Measurements from ENCODE around the gene LRMDA. TPM values are rescaled to one million over a fixed set of nuclear protein-coding genes. Genes with fewer than 3 reads are reported as not detected.

LRMDA gene
- total RNA-seq, 2 donors from 2014 or later: 14.4 to 18.0 TPM

DNA sequence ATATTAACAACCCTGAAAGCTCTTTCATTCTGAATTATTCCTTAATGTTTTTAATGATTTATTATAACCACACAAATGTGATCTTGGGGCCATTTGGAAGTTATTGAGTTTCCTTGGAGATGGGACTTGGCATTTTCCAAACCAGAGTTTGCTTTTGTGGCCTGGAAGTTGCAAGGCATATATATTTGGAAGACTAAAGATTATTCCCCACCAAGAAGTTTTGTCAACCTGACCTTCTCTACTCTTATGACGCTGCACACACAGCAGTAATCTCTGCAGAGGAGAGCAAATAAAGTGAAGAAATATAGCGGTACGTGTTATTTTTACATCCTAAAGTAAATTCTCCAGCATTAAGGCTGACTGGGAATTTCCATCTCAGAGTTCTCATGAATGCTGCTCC lies 397.0 kb downstream of the LRMDA start:
- intact Hi-C loops (cut with DNase I): no loop called here
- no peak for DNase-seq (ENCODE audit: low spot score)

- intact Hi-C loops (cut with DNase I): no loop called here
- no peak for DNase-seq (ENCODE audit: low spot score)
These were observed 404.6 kb downstream of the LRMDA start for GRCh38 chr10:75836064-75836463.

GRCh38 chr10:75838486-75838885 lies 407.1 kb downstream of the LRMDA start:
- no peak for DNase-seq (ENCODE audit: low spot score)
- intact Hi-C loops (cut with DNase I): no loop called here

DNA sequence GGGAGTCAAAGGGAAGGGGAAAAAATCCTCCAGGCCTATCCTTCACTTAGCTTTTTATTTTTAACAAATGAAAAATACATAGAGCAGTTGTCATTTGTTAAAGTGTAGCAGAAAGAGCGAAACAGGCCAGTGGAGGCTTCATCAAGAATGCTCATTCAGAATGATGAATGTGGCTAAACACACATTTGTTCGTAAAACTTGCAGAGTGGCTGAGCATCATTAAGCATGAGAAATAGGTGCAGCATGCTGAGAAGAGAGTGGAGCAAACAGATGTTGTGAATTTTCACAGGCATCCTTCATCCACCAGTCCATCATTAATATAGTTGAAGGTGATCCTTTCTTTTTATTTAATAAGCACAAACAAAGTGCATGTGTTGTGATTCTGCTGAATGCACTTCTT lies 407.6 kb downstream of the LRMDA start:
- DNase-seq (ENCODE audit: low spot score): no peak
- intact Hi-C loops (cut with DNase I): no loop called here

- no peak for DNase-seq (ENCODE audit: low spot score)
- intact Hi-C loops (cut with DNase I): no loop called here
These were observed 409.8 kb downstream of the LRMDA start for GRCh38 chr10:75841266-75841665.

- intact Hi-C loops (cut with DNase I): no loop called here
- no peak for DNase-seq (ENCODE audit: low spot score)
These were observed 413.9 kb downstream of the LRMDA start for GRCh38 chr10:75845176-75845947.

GRCh38 chr10:75847477-75847876 lies 416.1 kb downstream of the LRMDA start:
- DNase-seq (ENCODE audit: low spot score): no peak
- intact Hi-C loops (cut with DNase I): no loop called here

DNA sequence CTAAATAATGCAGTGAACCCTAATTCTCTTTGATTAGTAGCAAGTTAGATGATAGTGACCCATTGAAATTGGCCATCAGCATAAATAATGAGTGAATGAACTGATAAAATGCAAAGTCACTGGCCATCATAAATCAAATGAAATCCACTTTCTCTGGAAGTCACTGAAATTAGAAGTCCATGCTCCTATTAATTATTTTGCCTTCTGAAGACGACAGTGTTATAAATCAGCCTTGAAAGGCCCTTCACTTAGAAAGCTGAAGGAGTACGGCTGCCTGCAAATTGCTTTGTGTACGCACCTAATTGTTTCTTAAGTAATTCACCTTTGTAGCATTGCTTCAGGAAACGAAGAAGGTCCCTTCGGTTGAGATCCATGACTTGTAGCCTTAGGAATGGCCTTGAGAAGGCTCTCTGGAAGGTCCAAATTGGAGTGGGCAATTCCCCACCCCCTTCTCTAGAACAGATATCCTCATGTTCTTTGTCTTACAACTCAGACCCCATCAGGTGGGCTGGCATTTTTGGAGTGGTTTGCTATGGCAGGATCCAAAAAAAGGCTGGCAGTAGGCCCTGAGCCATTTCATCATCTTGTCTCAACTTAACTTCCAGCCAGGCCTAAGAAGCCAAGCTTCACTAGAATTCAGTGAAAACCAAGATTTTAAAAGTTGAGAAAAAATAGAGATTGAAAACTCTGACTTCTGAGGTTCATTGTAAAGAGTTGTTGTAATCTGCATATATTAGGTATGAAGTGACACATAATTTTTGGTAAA lies 420.3 kb downstream of the LRMDA start:
- no peak for DNase-seq (ENCODE audit: low spot score)
- intact Hi-C loops (cut with DNase I): no loop called here

DNA sequence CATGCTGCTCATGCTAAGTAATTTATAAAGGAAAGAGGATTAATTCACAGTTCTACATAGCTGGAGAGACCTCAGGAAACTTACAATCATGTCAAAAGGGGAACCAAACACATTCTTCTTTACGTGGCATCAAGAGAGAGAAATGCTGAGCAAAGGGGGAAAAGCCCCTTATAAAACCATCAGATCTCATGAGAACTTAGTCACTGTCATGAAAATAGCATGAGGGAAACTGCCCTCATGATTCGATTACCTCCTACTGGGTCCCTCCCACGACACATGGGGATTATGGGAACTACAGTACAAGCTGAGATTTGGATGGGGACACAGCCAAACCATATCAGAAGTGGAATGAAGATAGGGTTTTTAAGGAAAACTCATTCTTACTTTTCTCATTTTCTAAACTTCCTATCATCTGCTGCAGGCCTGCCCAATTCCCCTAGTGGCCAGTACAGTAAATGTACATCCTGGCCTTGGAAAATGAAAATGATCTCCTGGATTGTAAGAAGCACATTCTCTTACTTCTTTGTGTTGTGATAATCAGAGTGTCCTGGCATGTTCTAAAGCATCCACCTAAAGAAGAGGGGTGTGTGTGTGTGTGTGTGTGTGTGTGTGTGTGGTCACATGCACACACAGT lies 421.5 kb downstream of the LRMDA start:
- intact Hi-C loops (cut with DNase I): no loop called here
- DNase-seq (ENCODE audit: low spot score): no peak

- no peak for DNase-seq (ENCODE audit: low spot score)
- intact Hi-C loops (cut with DNase I): no loop called here
These were observed 425.9 kb downstream of the LRMDA start for GRCh38 chr10:75857269-75857846.

GRCh38 chr10:75857896-75858295 lies 426.5 kb downstream of the LRMDA start:
- intact Hi-C loops (cut with DNase I): no loop called here

GRCh38 chr10:75858339-75858738 lies 426.9 kb downstream of the LRMDA start:
- intact Hi-C loops (cut with DNase I): no loop called here
- no peak for DNase-seq (ENCODE audit: low spot score)

More at GRCh38 chr10:75857896-75858295, 426.5 kb downstream of the LRMDA start:
- DNase-seq (ENCODE audit: low spot score): no peak

GRCh38 chr10:75859141-75859540 lies 427.7 kb downstream of the LRMDA start:
- no peak for DNase-seq (ENCODE audit: low spot score)
- intact Hi-C loops (cut with DNase I): no loop called here

DNA sequence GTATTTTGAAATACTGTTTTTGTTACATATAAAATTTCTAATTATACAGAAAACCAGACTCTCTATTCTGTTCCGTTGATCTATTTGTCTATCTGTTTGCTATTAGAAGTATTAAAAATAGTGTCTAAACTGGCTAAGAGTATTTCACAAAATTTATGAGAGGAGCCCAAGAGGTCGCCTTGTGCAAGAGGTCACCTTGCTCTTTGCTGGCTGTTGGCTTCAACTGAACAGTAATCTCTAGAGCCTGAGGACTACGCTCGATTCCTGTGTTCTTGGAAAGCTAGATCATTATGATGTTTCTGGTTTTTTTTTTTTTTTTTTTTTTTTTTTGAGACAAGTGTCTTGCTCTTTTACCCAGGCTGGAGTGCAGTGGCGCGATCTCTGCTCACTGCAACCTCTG lies 428.6 kb downstream of the LRMDA start:
- peak; percentile 79 for DNase-seq (ENCODE audit: low spot score)
- intact Hi-C loops (cut with DNase I): no loop called here

DNA sequence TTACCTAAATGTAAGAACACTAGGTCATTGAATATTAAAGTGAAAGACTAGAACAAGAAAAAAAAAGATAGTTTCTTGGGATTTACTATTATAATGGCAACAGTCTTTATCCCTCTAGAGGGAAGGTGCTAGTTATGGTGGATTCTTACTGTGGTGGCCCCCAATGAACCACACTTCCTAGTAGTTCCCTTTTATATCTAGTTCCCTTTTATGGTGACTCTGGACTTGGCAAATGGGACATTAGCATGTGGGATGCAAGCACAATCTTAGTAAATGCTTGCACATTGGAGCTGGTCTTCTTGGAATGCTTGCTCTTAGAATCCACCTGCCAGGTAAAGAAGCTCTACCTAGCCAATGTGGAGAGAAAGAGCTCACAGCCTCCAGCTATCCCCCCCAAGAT lies 430.2 kb downstream of the LRMDA start:
- intact Hi-C loops (cut with DNase I): no loop called here

GRCh38 chr10:75862935-75863334 lies 431.5 kb downstream of the LRMDA start:
- DNase-seq (ENCODE audit: low spot score): no peak
- intact Hi-C loops (cut with DNase I): no loop called here

More for the DNA sequence above, 430.2 kb downstream of the LRMDA start:
- no peak for DNase-seq (ENCODE audit: low spot score)

- intact Hi-C loops (cut with DNase I): loop anchor here in 1 of 2 donors (1.0 kb wide), 1 partner anchor 35 kb away; no protein-coding TSS in a partner anchor
- no peak for DNase-seq (ENCODE audit: low spot score)
These were observed 433.3 kb downstream of the LRMDA start for GRCh38 chr10:75864717-75865116.

- DNase-seq (ENCODE audit: low spot score): no peak
- intact Hi-C loops (cut with DNase I): loop anchor here in 1 of 2 donors (1.0 kb wide), 1 partner anchor 34 kb away; no protein-coding TSS in a partner anchor
These were observed 434.2 kb downstream of the LRMDA start for GRCh38 chr10:75865413-75866299.

DNA sequence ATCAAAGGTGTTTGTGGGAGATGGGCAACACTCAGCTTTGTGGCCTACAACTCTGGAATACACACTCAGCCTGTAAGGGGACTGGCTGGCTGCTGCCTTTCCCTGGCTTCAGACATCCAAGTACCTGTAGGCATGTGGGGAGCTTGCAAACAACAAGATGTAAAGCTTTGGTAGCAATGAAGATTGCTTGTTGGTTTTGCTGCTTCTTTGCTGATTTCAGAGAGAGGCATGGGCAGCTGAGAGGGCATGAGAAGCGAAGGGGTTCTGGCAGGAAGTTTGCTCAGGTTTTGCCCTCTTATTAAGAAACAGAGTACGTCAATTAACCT lies 434.8 kb downstream of the LRMDA start:
- no peak for DNase-seq (ENCODE audit: low spot score)
- intact Hi-C loops (cut with DNase I): no loop called here

Data from posterior vena cava (tissue), 2 donors.